ENCODE results near the gene MINDY4. TPM values are rescaled to one million over a fixed set of nuclear protein-coding genes. Genes with fewer than 3 reads are reported as not detected.

MINDY4 gene
- polyA plus RNA-seq, 1 experiment, result 1.8 TPM

DNA sequence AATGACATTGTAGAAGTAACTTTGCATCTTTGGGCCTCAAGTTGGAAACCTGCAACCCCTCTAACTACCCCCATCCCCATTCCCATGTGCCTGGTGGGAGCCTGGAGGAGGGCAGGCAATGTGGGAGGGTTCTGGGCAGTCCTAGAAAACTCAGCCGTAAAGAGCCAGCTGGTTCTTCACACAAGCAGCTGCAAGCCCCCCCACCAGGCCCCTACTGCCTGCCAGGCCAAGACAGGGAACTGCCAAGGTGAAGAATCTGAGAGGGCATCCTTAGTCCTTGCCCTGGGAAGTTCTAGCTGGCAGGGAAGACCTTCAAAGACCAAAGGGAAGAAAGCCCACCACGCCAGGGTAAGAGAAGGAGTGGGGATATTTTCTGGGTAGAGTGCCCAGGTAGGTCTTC lies 31.5 kb upstream of the MINDY4 start:
- POLR2A ChIA-PET, result no interaction called here
- H3K27ac ChIP-seq (ENCODE audit: low read depth, low read length), result no peak overlapping the region

DNA sequence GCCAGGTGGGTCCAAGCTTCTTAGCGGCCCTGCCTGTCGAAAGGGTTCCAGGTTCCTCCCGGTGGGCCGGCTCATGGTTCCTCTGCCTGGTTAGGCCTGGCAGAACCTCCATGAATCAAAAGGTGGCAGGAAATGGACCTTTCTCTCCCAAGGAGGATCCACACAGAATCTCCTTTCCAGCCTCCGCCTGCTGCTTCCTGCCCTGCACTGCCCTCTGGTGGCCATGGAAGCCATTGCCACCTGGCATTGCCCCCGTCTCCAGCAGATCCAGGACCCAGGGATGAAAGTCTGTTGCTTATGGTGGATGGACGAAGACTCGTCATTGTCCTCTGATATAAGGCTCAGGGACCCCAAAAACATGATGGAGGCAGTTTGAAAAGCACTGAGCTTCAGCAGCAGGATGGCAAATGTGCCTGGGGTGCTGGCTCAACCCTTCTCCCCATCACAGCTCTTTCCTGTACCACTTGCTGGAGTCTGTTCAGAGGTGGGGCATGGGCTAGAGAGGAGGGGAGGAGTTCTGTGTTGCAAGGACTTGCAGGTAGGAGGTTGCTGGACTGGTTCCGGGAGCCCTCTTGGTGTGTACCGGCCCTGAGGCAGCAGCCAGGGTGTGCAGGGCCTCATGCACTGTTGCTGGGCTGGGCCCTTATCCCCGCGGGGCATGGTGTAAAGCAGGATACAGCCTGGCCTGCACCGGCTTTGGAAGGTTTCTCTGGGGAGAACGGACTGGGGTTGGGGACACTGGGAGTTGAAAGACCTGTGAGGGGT lies 30.6 kb upstream of the MINDY4 start:
- POLR2A ChIA-PET, result no interaction called here
- CTCF ChIA-PET, result interaction anchor here (0.6 to 2.7 kb wide), 50 partner anchors 9 to 740 kb away, joined by 3 to 40 read pairs (median 4); partner anchors contain the start of gene CRHR2
- H3K4me3 ChIP-seq (ENCODE audit: low read depth, low read length), result no peak overlapping the region

More for the DNA sequence above, 31.5 kb upstream of the MINDY4 start:
- Histone ChIP-seq H3K9me3 (ENCODE audit: control insufficient read depth, insufficient read depth, low read length) (no peaks in the 10 kb centered on the region; the same call in 1 of the 2 replicates), H3K4me3 (ENCODE audit: low read depth, low read length) (no peak overlapping the region), H3K27me3 (ENCODE audit: control insufficient read depth, insufficient read depth, low read length) (peaks cover 28% of the 10 kb centered on the region)
- CTCF ChIA-PET, result interaction anchor here (0.6 to 2.7 kb wide), 35 partner anchors 9 to 465 kb away, joined by 3 to 40 read pairs (median 4); partner anchors contain the start of gene CRHR2
- DNase-seq (ENCODE audit: low read depth, low spot score), result no peak
- TF ChIP-seq, protein P1, sequence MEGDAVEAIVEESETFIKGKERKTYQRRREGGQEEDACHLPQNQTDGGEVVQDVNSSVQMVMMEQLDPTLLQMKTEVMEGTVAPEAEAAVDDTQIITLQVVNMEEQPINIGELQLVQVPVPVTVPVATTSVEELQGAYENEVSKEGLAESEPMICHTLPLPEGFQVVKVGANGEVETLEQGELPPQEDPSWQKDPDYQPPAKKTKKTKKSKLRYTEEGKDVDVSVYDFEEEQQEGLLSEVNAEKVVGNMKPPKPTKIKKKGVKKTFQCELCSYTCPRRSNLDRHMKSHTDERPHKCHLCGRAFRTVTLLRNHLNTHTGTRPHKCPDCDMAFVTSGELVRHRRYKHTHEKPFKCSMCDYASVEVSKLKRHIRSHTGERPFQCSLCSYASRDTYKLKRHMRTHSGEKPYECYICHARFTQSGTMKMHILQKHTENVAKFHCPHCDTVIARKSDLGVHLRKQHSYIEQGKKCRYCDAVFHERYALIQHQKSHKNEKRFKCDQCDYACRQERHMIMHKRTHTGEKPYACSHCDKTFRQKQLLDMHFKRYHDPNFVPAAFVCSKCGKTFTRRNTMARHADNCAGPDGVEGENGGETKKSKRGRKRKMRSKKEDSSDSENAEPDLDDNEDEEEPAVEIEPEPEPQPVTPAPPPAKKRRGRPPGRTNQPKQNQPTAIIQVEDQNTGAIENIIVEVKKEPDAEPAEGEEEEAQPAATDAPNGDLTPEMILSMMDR (IDR thresholded peaks at IDR 0.05; ENCODE audit: low read depth, low read length), result no peak

DNA sequence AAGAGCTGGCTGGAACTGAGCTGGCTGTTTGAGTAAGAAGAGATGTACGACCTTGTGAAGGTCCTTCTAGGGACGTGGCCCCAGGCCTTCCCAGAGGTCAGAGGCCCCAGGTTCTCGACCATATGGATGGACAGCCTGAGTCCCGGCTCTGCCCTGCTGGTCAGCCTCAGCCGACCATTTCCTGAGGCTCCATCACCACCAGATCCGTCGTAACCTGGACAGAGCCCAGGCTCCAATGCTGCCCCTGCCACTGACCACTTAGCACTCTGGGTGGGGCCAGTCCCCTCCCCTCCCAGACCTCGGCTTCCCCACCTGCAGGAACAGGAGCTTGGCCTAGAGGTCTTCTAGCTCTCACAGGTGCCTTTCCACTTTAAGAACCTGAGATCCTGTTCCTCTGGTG lies 29.9 kb upstream of the MINDY4 start:
- DNase-seq (ENCODE audit: low read depth, low spot score), result no peak
- Histone ChIP-seq H3K27me3 (ENCODE audit: control insufficient read depth, insufficient read depth, low read length) (peaks cover 18% of the 10 kb centered on the region), H3K27ac (ENCODE audit: low read depth, low read length) (no peak overlapping the region), H3K9me3 (ENCODE audit: control insufficient read depth, insufficient read depth, low read length) (no peaks in the 10 kb centered on the region), H3K4me3 (ENCODE audit: low read depth, low read length) (no peak overlapping the region)
- TF ChIP-seq, protein P1 (IDR thresholded peaks at IDR 0.05; ENCODE audit: low read depth, low read length), result no peak
- ChIA-PET POLR2A (no interaction called here), CTCF (interaction anchor here (0.6 to 2.7 kb wide), 35 partner anchors 9 to 863 kb away, joined by 3 to 40 read pairs (median 5); partner anchors contain the start of gene CRHR2)

More for the DNA sequence above, 30.6 kb upstream of the MINDY4 start:
- no peaks in the 10 kb centered on the region for H3K9me3 ChIP-seq (ENCODE audit: control insufficient read depth, insufficient read depth, low read length)
- no peak overlapping the region for H3K27ac ChIP-seq (ENCODE audit: low read depth, low read length)
- peak; percentile 23 for DNase-seq (ENCODE audit: low read depth, low spot score)
- H3K27me3 ChIP-seq (ENCODE audit: control insufficient read depth, insufficient read depth, low read length), result peaks cover 23% of the 10 kb centered on the region
- TF ChIP-seq, protein P1 (IDR thresholded peaks at IDR 0.05; ENCODE audit: low read depth, low read length), result peak; percentile 99

DNA sequence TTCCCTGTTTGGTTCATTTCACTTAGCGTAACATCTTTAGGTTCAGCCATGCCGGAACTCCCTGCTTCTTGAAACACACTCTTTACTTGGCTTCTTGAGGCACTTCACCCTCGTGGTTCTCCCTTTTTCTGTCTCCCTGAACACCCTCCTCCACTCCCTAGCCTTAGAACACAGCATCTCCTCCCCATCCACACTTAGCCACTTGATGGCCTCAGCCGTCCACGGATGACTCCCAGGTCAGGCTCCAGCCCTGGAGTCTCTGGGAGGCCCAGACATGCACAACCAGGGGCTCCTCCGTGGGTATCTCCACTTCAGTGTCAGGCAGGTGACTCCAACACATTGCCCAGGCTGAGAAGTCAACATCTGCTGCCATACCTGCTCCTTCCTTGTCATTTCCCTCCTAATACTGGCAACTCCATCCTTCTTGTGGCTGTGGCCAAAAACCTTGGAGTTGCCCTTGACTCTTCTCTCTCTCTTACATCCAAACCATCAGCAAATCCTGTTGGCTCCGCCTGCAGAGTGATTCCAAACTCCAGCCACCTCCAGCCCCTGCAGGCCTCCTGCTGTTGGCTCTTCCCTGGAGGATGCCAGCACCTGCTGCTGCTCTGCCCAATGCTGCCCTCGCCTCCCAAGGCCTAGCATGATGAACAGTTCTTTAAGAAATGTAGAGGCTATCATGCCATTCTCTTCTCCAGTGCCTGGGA lies 27.7 kb upstream of the MINDY4 start:
- no peak for DNase-seq (ENCODE audit: low read depth, low spot score)
- H3K4me3 ChIP-seq (ENCODE audit: low read depth, low read length), result no peak overlapping the region
- no peak overlapping the region for H3K27ac ChIP-seq (ENCODE audit: low read depth, low read length)
- no peaks in the 10 kb centered on the region for H3K9me3 ChIP-seq (ENCODE audit: control insufficient read depth, insufficient read depth, low read length)
- ChIA-PET POLR2A (no interaction called here), CTCF (no interaction called here)
- TF ChIP-seq, protein P1 (IDR thresholded peaks at IDR 0.05; ENCODE audit: low read depth, low read length), result peak; percentile 37
- H3K27me3 ChIP-seq (ENCODE audit: control insufficient read depth, insufficient read depth, low read length), result peaks cover 9% of the 10 kb centered on the region

DNA sequence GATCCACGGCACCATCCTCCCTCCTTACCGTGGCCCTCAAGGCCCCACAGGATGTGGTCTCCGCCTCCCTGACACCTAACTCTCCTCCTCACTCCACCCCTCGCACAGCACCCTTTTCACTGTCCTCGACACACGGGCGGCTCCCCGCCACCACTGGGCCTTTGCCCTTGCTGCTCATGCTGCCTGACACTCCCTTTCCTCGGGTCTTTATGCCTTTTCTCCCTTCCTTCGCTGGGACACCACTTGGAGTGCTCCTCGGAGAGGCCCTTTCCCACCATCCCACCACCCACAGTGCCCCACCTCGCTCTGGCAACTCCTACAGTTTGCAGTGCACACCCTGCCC lies 27.2 kb upstream of the MINDY4 start:
- ChIA-PET CTCF (interaction anchor here (2.0 kb wide), 1 partner anchor 378 kb away, joined by 11 read pairs; no protein-coding TSS in a partner anchor), POLR2A (no interaction called here)
- Histone ChIP-seq H3K27ac (ENCODE audit: low read depth, low read length) (no peak overlapping the region), H3K9me3 (ENCODE audit: control insufficient read depth, insufficient read depth, low read length) (no peaks in the 10 kb centered on the region), H3K27me3 (ENCODE audit: control insufficient read depth, insufficient read depth, low read length) (peaks cover 6% of the 10 kb centered on the region), H3K4me3 (ENCODE audit: low read depth, low read length) (no peak overlapping the region)
- TF ChIP-seq, protein P1 (IDR thresholded peaks at IDR 0.05; ENCODE audit: low read depth, low read length), result no peak
- no peak for DNase-seq (ENCODE audit: low read depth, low spot score)
